Left ventricle myocardium superior (tissue), 1 donor: ENCODE data around the gene FARS2. TPM values are rescaled to one million over a fixed set of nuclear protein-coding genes. Genes with fewer than 3 reads are reported as not detected.
"Not testable (repeated sequence)": the region's sequence is repeated elsewhere in the genome, so short reads cannot be mapped to it uniquely, and the experiment has no call there.

Experiments
- ATAC-seq: fragments of 200-7000 bp; cut with Tn5 transposase; one replicate; pipeline ENCODE4 v1.9.1; 2020; ENCODE audit warnings: mild to moderate bottlenecking, moderate library complexity
- DNase-seq: peaks from one replicate; pipeline ENCODE4 v3.0.0-alpha.2; 2020
- intact Hi-C: fragments of 100-400 bp; cut with micrococcal nuclease; formaldehyde crosslinking; loops from one replicate; pipeline ENCODE4 v1.11.0; 2022
- total RNA-seq: library from RNA; stranded (reverse); fragmentation: NEBNext Ultra II Directional; extraction: Animal tissue kit (Norgen Biotek cat#: 25700); gene quantifications from one replicate; pipeline ENCODE4 v1.2.1, GENCODE V29; 2021
- donor health status: DM: no; HTN: yes; CAD: no; lungs with severe emphysema.

Gene FARS2
- total RNA-seq, 1 donor from 2014 or later = 19.4 TPM

- DNase-seq, ATAC-seq, intact Hi-C loops: not testable (repeated sequence)
Observed at GRCh38 chr6:5789426-5789825, 528.1 kb downstream of the FARS2 start.

GRCh38 chr6:5796555-5796954, 535.2 kb downstream of the FARS2 start:
- intact Hi-C loops, ATAC-seq, DNase-seq: not testable (repeated sequence)

GRCh38 chr6:5806406-5806805, 545.1 kb downstream of the FARS2 start:
- ATAC-seq, intact Hi-C loops, DNase-seq: not testable (repeated sequence)

- DNase-seq (no peak), ATAC-seq (no peak)
- intact Hi-C loops = no loop called here
Observed at GRCh38 chr6:5809450-5809849, 548.1 kb downstream of the FARS2 start.

- intact Hi-C loops = no loop called here
- ATAC-seq (no peak), DNase-seq (no peak)
Observed at GRCh38 chr6:5811997-5812396, 550.7 kb downstream of the FARS2 start.

GRCh38 chr6:5813625-5814027, 552.3 kb downstream of the FARS2 start:
- DNase-seq (no peak), ATAC-seq (no peak)
- intact Hi-C loops = no loop called here

GRCh38 chr6:5814116-5814515, 552.8 kb downstream of the FARS2 start:
- ATAC-seq = no peak
- intact Hi-C loops = no loop called here
- no peak for DNase-seq

- DNase-seq (no peak), ATAC-seq (no peak)
- intact Hi-C loops = no loop called here
Observed at GRCh38 chr6:5814901-5815300, 553.6 kb downstream of the FARS2 start.

- ATAC-seq (no peak), DNase-seq (no peak)
- intact Hi-C loops = no loop called here
Observed at GRCh38 chr6:5817869-5818268, 556.6 kb downstream of the FARS2 start.

GRCh38 chr6:5818959-5819358, 557.6 kb downstream of the FARS2 start:
- intact Hi-C loops = no loop called here
- no peak for ATAC-seq
- no peak for DNase-seq

Other genes starting within 250 kb of the FARS2 start
- gene PPP1R3G, start 176.2 kb upstream of the FARS2 start, total RNA-seq = 13.9 TPM
- 26.6 TPM for gene LYRM4, start 563 bp upstream of the FARS2 start, total RNA-seq